ENCODE measurements around the gene UVSSA.

GRCh38 chr4:1359976-1360375 is 13.0 kb downstream of the UVSSA start:
- TF ChIP-seq POLR2AphosphoS5 (IDR thresholded peaks at IDR 0.05): no peak
- TF ChIP-seq, protein P1, sequence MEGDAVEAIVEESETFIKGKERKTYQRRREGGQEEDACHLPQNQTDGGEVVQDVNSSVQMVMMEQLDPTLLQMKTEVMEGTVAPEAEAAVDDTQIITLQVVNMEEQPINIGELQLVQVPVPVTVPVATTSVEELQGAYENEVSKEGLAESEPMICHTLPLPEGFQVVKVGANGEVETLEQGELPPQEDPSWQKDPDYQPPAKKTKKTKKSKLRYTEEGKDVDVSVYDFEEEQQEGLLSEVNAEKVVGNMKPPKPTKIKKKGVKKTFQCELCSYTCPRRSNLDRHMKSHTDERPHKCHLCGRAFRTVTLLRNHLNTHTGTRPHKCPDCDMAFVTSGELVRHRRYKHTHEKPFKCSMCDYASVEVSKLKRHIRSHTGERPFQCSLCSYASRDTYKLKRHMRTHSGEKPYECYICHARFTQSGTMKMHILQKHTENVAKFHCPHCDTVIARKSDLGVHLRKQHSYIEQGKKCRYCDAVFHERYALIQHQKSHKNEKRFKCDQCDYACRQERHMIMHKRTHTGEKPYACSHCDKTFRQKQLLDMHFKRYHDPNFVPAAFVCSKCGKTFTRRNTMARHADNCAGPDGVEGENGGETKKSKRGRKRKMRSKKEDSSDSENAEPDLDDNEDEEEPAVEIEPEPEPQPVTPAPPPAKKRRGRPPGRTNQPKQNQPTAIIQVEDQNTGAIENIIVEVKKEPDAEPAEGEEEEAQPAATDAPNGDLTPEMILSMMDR (IDR thresholded peaks at IDR 0.05): no peak

Measured in breast epithelium (tissue), 3 donors.